Lower leg skin (tissue), 4 donors: Measurements from ENCODE around the gene KIAA0586. TPM values are rescaled to one million over a fixed set of nuclear protein-coding genes. Genes with fewer than 3 reads are reported as not detected.

Experiments used
- DNase-seq, 2 donors: peaks; one replicate each; pipeline ENCODE4 v3.0.0-alpha.2; 2019; ENCODE audit warnings: low spot score in 2 of 2
- H3K4me3 ChIP-seq: fragments of 200-600 bp; sonication (generic); 2 replicates; pipeline ENCODE4 v1.5.1; 2017; ENCODE audit warnings: mild to moderate bottlenecking, low read depth; ENCODE audit not compliant: poor library complexity, severe bottlenecking
- CTCF ChIP-seq, 3 donors: fragments of 450-650 bp; IDR thresholded peaks; one replicate each; pipeline ENCODE4 v1.5.1; 2016; ENCODE audit warnings: antibody characterized with exemption in 3 of 3, mild to moderate bottlenecking in 3 of 3, moderate library complexity in 2 of 3
- POLR2A ChIP-seq, 2 donors: fragments of 450-650 bp; IDR thresholded peaks; one replicate each; pipeline ENCODE4 v1.6.1; 2016 to 2017; ENCODE audit warnings: antibody characterized with exemption in 2 of 2, mild to moderate bottlenecking in 1 of 2, moderate library complexity in 1 of 2
- WGBS, 2 donors: methylation state at CpG; one replicate each; pipeline ENCODE4 v1.1.5; 2018; 5-methylcytosine and 5-hydroxymethylcytosine counted together
- intact Hi-C: fragments of 100-400 bp; cut with DNase I; formaldehyde crosslinking; loops from one replicate; pipeline ENCODE4 v1.15.0; 2023; ENCODE audit warnings: low total_unique reads
- total RNA-seq, 4 donors: library from RNA; depleted of rRNA; stranded (reverse); fragments of >200 nt; gene quantifications; one replicate each; pipeline ENCODE4 v1.1.0, GENCODE V29; 2016

Gene KIAA0586
- total RNA-seq, 4 donors from 2014 or later: 7.1 to 15.5 (median 15.3) TPM

- no peak for DNase-seq
- intact Hi-C loops: no loop called here
- WGBS, 2 donors: 98 to 99% methylated on average over 5 of the region's 5 CpGs
- TF ChIP-seq CTCF (IDR thresholded peaks at IDR 0.05) (no peak), POLR2A (IDR thresholded peaks at IDR 0.05) (no peak)
- H3K4me3 ChIP-seq: no peak overlapping the region
Observed at GRCh38 chr14:58444627-58445026, 17.1 kb downstream of the KIAA0586 start.

DNA sequence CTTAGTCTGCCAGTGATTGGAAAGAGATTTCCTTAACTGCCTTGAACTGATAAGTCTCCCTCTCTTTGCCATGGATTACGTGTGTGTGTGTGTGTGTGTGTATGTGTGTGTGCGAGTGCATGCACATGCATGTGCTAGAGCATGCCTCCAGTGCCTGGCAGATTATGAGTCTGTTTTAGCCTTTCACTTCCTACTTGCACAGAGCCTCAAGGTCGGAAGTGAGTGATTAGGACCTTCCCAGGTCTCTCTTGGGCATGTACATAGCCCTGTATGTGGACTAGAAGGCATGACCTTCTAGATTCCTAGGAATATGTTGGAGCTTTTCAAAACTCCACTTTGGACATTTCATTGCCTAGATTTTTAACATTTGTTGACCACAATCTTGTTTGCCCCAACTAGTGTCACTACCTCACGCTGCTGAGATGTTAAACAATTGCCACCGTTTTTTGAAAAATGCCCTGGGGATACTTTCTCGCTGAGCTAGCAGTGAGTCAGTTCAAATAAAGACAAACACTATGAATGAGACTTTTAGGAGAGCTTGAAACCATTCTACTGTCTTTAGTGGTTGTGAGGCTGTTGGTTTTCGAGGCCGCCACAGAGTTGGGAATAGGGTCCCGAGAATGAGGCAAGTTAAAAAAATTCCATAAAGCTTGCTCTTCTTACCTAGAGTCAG, 28.2 kb downstream of the KIAA0586 start:
- TF ChIP-seq POLR2A (IDR thresholded peaks at IDR 0.05) (no peak), CTCF (IDR thresholded peaks at IDR 0.05) (no peak)
- H3K4me3 ChIP-seq: no peak overlapping the region
- 77 to 78% methylated on average over 9 of the region's 9 CpGs for WGBS, 2 donors
- intact Hi-C loops: no loop called here
- DNase-seq: no peak

GRCh38 chr14:58460772-58461171, 33.3 kb downstream of the KIAA0586 start:
- no peak for DNase-seq
- WGBS, 2 donors: 92 to 93% methylated on average over 2 of the region's 2 CpGs
- intact Hi-C loops: no loop called here
- TF ChIP-seq CTCF (IDR thresholded peaks at IDR 0.05) (no peak), POLR2A (IDR thresholded peaks at IDR 0.05) (no peak)
- no peak overlapping the region for H3K4me3 ChIP-seq

GRCh38 chr14:58463147-58463546, 35.6 kb downstream of the KIAA0586 start:
- TF ChIP-seq POLR2A (IDR thresholded peaks at IDR 0.05) (no peak), CTCF (IDR thresholded peaks at IDR 0.05) (no peak)
- intact Hi-C loops: no loop called here
- 98% methylated on average over 2 of the region's 2 CpGs for WGBS, 2 donors
- no peak overlapping the region for H3K4me3 ChIP-seq
- DNase-seq: no peak

DNA sequence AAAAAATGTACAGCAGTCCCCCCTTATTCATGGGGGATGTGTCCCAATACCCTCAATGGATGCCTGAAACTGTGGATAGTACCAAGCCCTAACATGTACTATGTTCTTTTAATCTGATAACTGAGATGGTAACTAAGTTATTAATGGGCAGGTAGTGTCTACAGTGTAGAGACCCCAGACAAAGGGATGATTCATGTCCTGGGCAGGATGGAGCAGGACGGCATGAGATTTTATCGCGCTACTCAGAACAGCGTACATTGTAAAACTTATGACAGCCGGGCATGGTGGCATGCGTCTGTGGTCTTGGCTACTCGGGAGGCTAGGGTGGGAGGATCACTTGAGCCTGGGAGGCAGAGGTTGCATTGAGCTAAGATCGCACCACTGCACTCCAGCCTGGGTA, 37.1 kb downstream of the KIAA0586 start:
- H3K4me3 ChIP-seq: no peak overlapping the region
- no peak for DNase-seq
- WGBS, 2 donors: 92 to 94% methylated on average over 8 of the region's 8 CpGs
- intact Hi-C loops: no loop called here
- TF ChIP-seq CTCF (IDR thresholded peaks at IDR 0.05): no peak
- no peak for TF ChIP-seq POLR2A (IDR thresholded peaks at IDR 0.05)

- no peak for DNase-seq
- TF ChIP-seq CTCF (IDR thresholded peaks at IDR 0.05) (no peak), POLR2A (IDR thresholded peaks at IDR 0.05) (no peak)
- H3K4me3 ChIP-seq: no peak overlapping the region
- WGBS, 2 donors: 84 to 94% methylated on average over 2 of the region's 2 CpGs
- intact Hi-C loops: no loop called here
Observed at GRCh38 chr14:58465421-58465820, 37.9 kb downstream of the KIAA0586 start.
